Measurements from ENCODE around the gene BDH1.

- TF ChIP-seq CTCF (IDR thresholded peaks at IDR 0.05), result no peak
- TF ChIP-seq POLR2AphosphoS5 (IDR thresholded peaks at IDR 0.05), result no peak
- no peak for TF ChIP-seq POLR2A (IDR thresholded peaks at IDR 0.05)
These were observed 43.7 kb downstream of the BDH1 start for GRCh38 chr3:197511853-197512635.

Measured in upper lobe of left lung (tissue), 4 donors.